ENCODE measurements around the gene PDYN.

PDYN gene

GRCh38 chr20:1982686-1983085 is 11.2 kb downstream of the PDYN start:
- TF ChIP-seq CTCF (IDR thresholded peaks at IDR 0.05): no peak
- Histone ChIP-seq H3K4me3 (ENCODE audit: low read depth in 1 of 2, low read length in 1 of 2) (no peak overlapping the region), H3K36me3 (no peaks in the 10 kb centered on the region), H3K27ac (no peak overlapping the region), H3K27me3 (peaks cover 75% of the 10 kb centered on the region), H3K4me1 (ENCODE audit: control insufficient read depth in 1 of 2, insufficient read depth in 1 of 2, low read depth in 1 of 2, low read length in 1 of 2) (peaks cover 22 to 25% of the 10 kb centered on the region in 2 experiments), H3K9me3 (no peaks in the 10 kb centered on the region)

GRCh38 chr20:1979106-1979778 is 14.6 kb downstream of the PDYN start:
- H3K9me3 ChIP-seq: no peaks in the 10 kb centered on the region
- no peak overlapping the region for H3K27ac ChIP-seq
- peaks cover 56% of the 10 kb centered on the region for H3K27me3 ChIP-seq
- peaks cover 14 to 16% of the 10 kb centered on the region in 2 experiments for H3K4me1 ChIP-seq (ENCODE audit: control insufficient read depth in 1 of 2, insufficient read depth in 1 of 2, low read depth in 1 of 2, low read length in 1 of 2)
- TF ChIP-seq CTCF (IDR thresholded peaks at IDR 0.05): no peak
- H3K4me3 ChIP-seq (ENCODE audit: low read depth in 1 of 2, low read length in 1 of 2): no peak overlapping the region
- no peaks in the 10 kb centered on the region for H3K36me3 ChIP-seq

GRCh38 chr20:1975291-1975690 is 18.6 kb downstream of the PDYN start:
- Histone ChIP-seq H3K4me3 (ENCODE audit: low read depth in 1 of 2, low read length in 1 of 2) (no peak overlapping the region), H3K4me1 (ENCODE audit: control insufficient read depth in 1 of 2, insufficient read depth in 1 of 2, low read depth in 1 of 2, low read length in 1 of 2) (peaks cover 3 to 7% of the 10 kb centered on the region in 2 experiments), H3K9me3 (no peaks in the 10 kb centered on the region), H3K27ac (no peak overlapping the region), H3K36me3 (no peaks in the 10 kb centered on the region), H3K27me3 (peaks cover 35% of the 10 kb centered on the region)
- no peak for TF ChIP-seq CTCF (IDR thresholded peaks at IDR 0.05)

- no peak overlapping the region for H3K27ac ChIP-seq
- H3K27me3 ChIP-seq: peaks cover 20% of the 10 kb centered on the region
- H3K4me1 ChIP-seq (ENCODE audit: control insufficient read depth in 1 of 2, insufficient read depth in 1 of 2, low read depth in 1 of 2, low read length in 1 of 2): peaks cover 3 to 7% of the 10 kb centered on the region in 2 experiments
- no peaks in the 10 kb centered on the region for H3K9me3 ChIP-seq
- no peak overlapping the region for H3K4me3 ChIP-seq (ENCODE audit: low read depth in 1 of 2, low read length in 1 of 2)
- TF ChIP-seq CTCF (IDR thresholded peaks at IDR 0.05): no peak
- H3K36me3 ChIP-seq: no peaks in the 10 kb centered on the region
Observed at GRCh38 chr20:1973601-1974440, 20.0 kb downstream of the PDYN start.

- Histone ChIP-seq H3K27me3 (peaks cover 2% of the 10 kb centered on the region), H3K4me1 (ENCODE audit: control insufficient read depth in 1 of 2, insufficient read depth in 1 of 2, low read depth in 1 of 2, low read length in 1 of 2) (peaks cover 7 to 8% of the 10 kb centered on the region in 2 experiments), H3K9me3 (no peaks in the 10 kb centered on the region), H3K4me3 (ENCODE audit: low read depth in 1 of 2, low read length in 1 of 2) (no peak overlapping the region), H3K36me3 (no peaks in the 10 kb centered on the region), H3K27ac (no peak overlapping the region)
- no peak for TF ChIP-seq CTCF (IDR thresholded peaks at IDR 0.05)
Observed at GRCh38 chr20:1971893-1972586, 21.8 kb downstream of the PDYN start.
